ENCODE measurements around the gene ARSG. TPM values are rescaled to one million over a fixed set of nuclear protein-coding genes. Genes with fewer than 3 reads are reported as not detected.
"Not testable (repeated sequence)": the region's sequence is repeated elsewhere in the genome, so short reads cannot be mapped to it uniquely, and the experiment has no call there.

Gene ARSG
- total and polyA plus RNA-seq, 2 donors (not counting 1 experiment from before 2014, with no cell fraction given) = 5.5 to 18.4 TPM

GRCh38 chr17:68401288-68401687, 110.0 kb downstream of the ARSG start:
- no peaks in the 10 kb centered on the region for H3K79me2 ChIP-seq (ENCODE audit: control insufficient read depth, insufficient read depth, low read length)
- no peak overlapping the region for H3K27ac ChIP-seq (ENCODE audit: low read length in 2 of 2)
- H3K27ac Mint-ChIP-seq = no peak overlapping the region
- H3K4me1 Mint-ChIP-seq = peaks cover 8% of the 10 kb centered on the region
- CTCF ChIA-PET = interaction anchor here (0.9 to 8.7 kb wide), 5 partner anchors 9 to 229 kb away, joined by 3 to 126 read pairs (median 3); no protein-coding TSS in a partner anchor
- H3K4me1 ChIP-seq (ENCODE audit: control insufficient read depth in 2 of 2, insufficient read depth in 2 of 2, low read length in 2 of 2) = peaks cover 0 to 6% of the 10 kb centered on the region in 2 donors
- no peak overlapping the region for H3K9ac ChIP-seq (ENCODE audit: low read length)
- H3K9me3 Mint-ChIP-seq (ENCODE audit: insufficient read depth) = no peaks in the 10 kb centered on the region
- TF ChIP-seq CTCF (IDR thresholded peaks at IDR 0.05) (no peak), EZH2 (IDR thresholded peaks at IDR 0.05; ENCODE audit: borderline replicate concordance, insufficient read depth, low read depth, low read length, poor library complexity, severe bottlenecking) (no peak)
- no peaks in the 10 kb centered on the region for H3K9me3 ChIP-seq (ENCODE audit: control extremely low read depth in 1 of 3, control insufficient read depth in 2 of 3, insufficient read depth in 1 of 3, low read length in 2 of 3)
- no peaks in the 10 kb centered on the region for H4K20me1 ChIP-seq (ENCODE audit: control insufficient read depth, insufficient read depth, low read length, poor library complexity, severe bottlenecking)
- no peaks in the 10 kb centered on the region for H3K36me3 ChIP-seq (replicated peaks in 1 of 2; ENCODE audit: control extremely low read depth in 1 of 2, control insufficient read depth in 1 of 2, extremely low read depth in 1 of 2, insufficient read depth in 2 of 2, low read length in 1 of 2)
- H3K4me3 ChIP-seq (ENCODE audit: control extremely low read depth in 1 of 5, extremely low read depth in 1 of 5, insufficient read depth in 1 of 5, low read depth in 2 of 5, low read length in 4 of 5) = no peak overlapping the region
- DNase-seq = no peak
- H3K27me3 ChIP-seq (replicated peaks in 1 of 4; ENCODE audit: control extremely low read depth in 1 of 4, control insufficient read depth in 3 of 4, insufficient read depth in 4 of 4, low read length in 3 of 4) = no peaks in the 10 kb centered on the region
- H3K27me3 Mint-ChIP-seq = peaks cover 3% of the 10 kb centered on the region
- no peak overlapping the region for H3K4me2 ChIP-seq (replicated peaks; ENCODE audit: low read depth, low read length, poor library complexity, severe bottlenecking)
- no peak overlapping the region for H3K4me3 Mint-ChIP-seq
- H2AFZ ChIP-seq (ENCODE audit: insufficient read depth, low read depth, low read length, poor library complexity, severe bottlenecking) = no peak overlapping the region
- intact Hi-C loops (cut with micrococcal nuclease) = no loop called here
- ATAC-seq (ENCODE audit: low read depth) = no peak
- 91% methylated on average over 6 of the region's 7 CpGs for WGBS (ENCODE audit: insufficient coverage)
- POLR2A ChIA-PET = interaction anchor here (0.6 kb wide), 1 partner anchor 118 kb away, joined by 3 read pairs; no protein-coding TSS in a partner anchor

GRCh38 chr17:68403122-68403521, 111.8 kb downstream of the ARSG start:
- Mint-ChIP-seq H3K27ac (no peak overlapping the region), H3K27me3 (peaks cover 3% of the 10 kb centered on the region), H3K9me3 (ENCODE audit: insufficient read depth) (no peaks in the 10 kb centered on the region), H3K4me3 (no peak overlapping the region), H3K4me1 (peaks cover 13% of the 10 kb centered on the region)
- H3K4me3 ChIP-seq (ENCODE audit: control extremely low read depth in 1 of 5, extremely low read depth in 1 of 5, insufficient read depth in 1 of 5, low read depth in 2 of 5, low read length in 4 of 5) = no peak overlapping the region
- TF ChIP-seq EZH2 (IDR thresholded peaks at IDR 0.05; ENCODE audit: borderline replicate concordance, insufficient read depth, low read depth, low read length, poor library complexity, severe bottlenecking) (no peak), CTCF (IDR thresholded peaks at IDR 0.05) (no peak)
- ATAC-seq (ENCODE audit: low read depth) (no peak), DNase-seq (no peak)
- CTCF ChIA-PET = interaction anchor here (8.7 kb wide), 1 partner anchor 141 kb away, joined by 126 read pairs; no protein-coding TSS in a partner anchor
- H3K36me3 ChIP-seq (replicated peaks in 1 of 2; ENCODE audit: control extremely low read depth in 1 of 2, control insufficient read depth in 1 of 2, extremely low read depth in 1 of 2, insufficient read depth in 2 of 2, low read length in 1 of 2) = no peaks in the 10 kb centered on the region
- no peak overlapping the region for H2AFZ ChIP-seq (ENCODE audit: insufficient read depth, low read depth, low read length, poor library complexity, severe bottlenecking)
- peaks cover 0 to 6% of the 10 kb centered on the region in 2 donors for H3K4me1 ChIP-seq (ENCODE audit: control insufficient read depth in 2 of 2, insufficient read depth in 2 of 2, low read length in 2 of 2)
- no peak overlapping the region for H3K27ac ChIP-seq (ENCODE audit: low read length in 2 of 2)
- H3K79me2 ChIP-seq (ENCODE audit: control insufficient read depth, insufficient read depth, low read length) = no peaks in the 10 kb centered on the region
- H3K4me2 ChIP-seq (replicated peaks; ENCODE audit: low read depth, low read length, poor library complexity, severe bottlenecking) = no peak overlapping the region
- no peaks in the 10 kb centered on the region for H3K27me3 ChIP-seq (replicated peaks in 1 of 4; ENCODE audit: control extremely low read depth in 1 of 4, control insufficient read depth in 3 of 4, insufficient read depth in 4 of 4, low read length in 3 of 4)
- no peaks in the 10 kb centered on the region for H4K20me1 ChIP-seq (ENCODE audit: control insufficient read depth, insufficient read depth, low read length, poor library complexity, severe bottlenecking)
- H3K9me3 ChIP-seq (ENCODE audit: control extremely low read depth in 1 of 3, control insufficient read depth in 2 of 3, insufficient read depth in 1 of 3, low read length in 2 of 3) = no peaks in the 10 kb centered on the region
- intact Hi-C loops (cut with micrococcal nuclease) = no loop called here
- WGBS (ENCODE audit: insufficient coverage) = no CpG with 5 or more reads among the region's 1 CpG
- H3K9ac ChIP-seq (ENCODE audit: low read length) = no peak overlapping the region
- POLR2A ChIA-PET = no interaction called here

GRCh38 chr17:68403837-68404236, 112.5 kb downstream of the ARSG start:
- no CpG with 5 or more reads among the region's 5 CpGs for WGBS (ENCODE audit: insufficient coverage)
- POLR2A ChIA-PET; H3K9me3 Mint-ChIP-seq (ENCODE audit: insufficient read depth); H3K27me3 ChIP-seq (replicated peaks in 1 of 4; ENCODE audit: control extremely low read depth in 1 of 4, control insufficient read depth in 3 of 4, insufficient read depth in 4 of 4, low read length in 3 of 4); intact Hi-C loops (cut with micrococcal nuclease); H3K27ac Mint-ChIP-seq; H3K9me3 ChIP-seq (ENCODE audit: control extremely low read depth in 1 of 3, control insufficient read depth in 2 of 3, insufficient read depth in 1 of 3, low read length in 2 of 3); H3K4me1 ChIP-seq (ENCODE audit: control insufficient read depth in 2 of 2, insufficient read depth in 2 of 2, low read length in 2 of 2); H4K20me1 ChIP-seq (ENCODE audit: control insufficient read depth, insufficient read depth, low read length, poor library complexity, severe bottlenecking); H2AFZ ChIP-seq (ENCODE audit: insufficient read depth, low read depth, low read length, poor library complexity, severe bottlenecking); H3K27ac ChIP-seq (ENCODE audit: low read length in 2 of 2); H3K36me3 ChIP-seq (replicated peaks in 1 of 2; ENCODE audit: control extremely low read depth in 1 of 2, control insufficient read depth in 1 of 2, extremely low read depth in 1 of 2, insufficient read depth in 2 of 2, low read length in 1 of 2); H3K9ac ChIP-seq (ENCODE audit: low read length); DNase-seq; H3K4me1 Mint-ChIP-seq; H3K4me3 ChIP-seq (ENCODE audit: control extremely low read depth in 1 of 5, extremely low read depth in 1 of 5, insufficient read depth in 1 of 5, low read depth in 2 of 5, low read length in 4 of 5); H3K4me2 ChIP-seq (replicated peaks; ENCODE audit: low read depth, low read length, poor library complexity, severe bottlenecking); H3K27me3 Mint-ChIP-seq; CTCF ChIA-PET; ATAC-seq (ENCODE audit: low read depth); H3K4me3 Mint-ChIP-seq; H3K79me2 ChIP-seq (ENCODE audit: control insufficient read depth, insufficient read depth, low read length): not testable (repeated sequence)

All from B cell (primary cell).